Measurements from ENCODE around the gene TTLL8.

Gene TTLL8

GRCh38 chr22:50061141-50061823 is 3.2 kb upstream of the TTLL8 start:
- DNase-seq, result no peak

- DNase-seq, result no peak
Measured at GRCh38 chr22:50060441-50061140, 2.5 kb upstream of the TTLL8 start.

DNA sequence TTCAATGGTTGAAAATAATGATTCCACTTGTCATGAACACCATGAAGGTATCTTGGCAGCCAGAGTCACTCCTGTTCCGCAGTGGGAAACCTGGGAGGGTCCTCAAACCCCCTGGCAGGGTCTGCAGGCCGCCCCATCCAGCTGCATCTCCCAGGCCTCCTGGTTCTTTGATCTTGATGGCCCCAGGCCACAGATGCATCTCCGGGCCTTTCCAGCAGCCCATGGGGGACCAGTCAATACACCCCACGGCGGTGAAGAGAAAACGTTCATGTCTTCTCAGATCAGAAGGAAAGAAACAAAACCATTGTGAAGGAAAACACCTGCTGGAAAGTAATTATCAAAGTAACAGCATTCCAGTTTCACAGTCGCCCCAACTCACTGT is 1.8 kb upstream of the TTLL8 start:
- DNase-seq, result no peak

GRCh38 chr22:50058906-50059880 is 1.1 kb upstream of the TTLL8 start:
- no peak for DNase-seq

DNA sequence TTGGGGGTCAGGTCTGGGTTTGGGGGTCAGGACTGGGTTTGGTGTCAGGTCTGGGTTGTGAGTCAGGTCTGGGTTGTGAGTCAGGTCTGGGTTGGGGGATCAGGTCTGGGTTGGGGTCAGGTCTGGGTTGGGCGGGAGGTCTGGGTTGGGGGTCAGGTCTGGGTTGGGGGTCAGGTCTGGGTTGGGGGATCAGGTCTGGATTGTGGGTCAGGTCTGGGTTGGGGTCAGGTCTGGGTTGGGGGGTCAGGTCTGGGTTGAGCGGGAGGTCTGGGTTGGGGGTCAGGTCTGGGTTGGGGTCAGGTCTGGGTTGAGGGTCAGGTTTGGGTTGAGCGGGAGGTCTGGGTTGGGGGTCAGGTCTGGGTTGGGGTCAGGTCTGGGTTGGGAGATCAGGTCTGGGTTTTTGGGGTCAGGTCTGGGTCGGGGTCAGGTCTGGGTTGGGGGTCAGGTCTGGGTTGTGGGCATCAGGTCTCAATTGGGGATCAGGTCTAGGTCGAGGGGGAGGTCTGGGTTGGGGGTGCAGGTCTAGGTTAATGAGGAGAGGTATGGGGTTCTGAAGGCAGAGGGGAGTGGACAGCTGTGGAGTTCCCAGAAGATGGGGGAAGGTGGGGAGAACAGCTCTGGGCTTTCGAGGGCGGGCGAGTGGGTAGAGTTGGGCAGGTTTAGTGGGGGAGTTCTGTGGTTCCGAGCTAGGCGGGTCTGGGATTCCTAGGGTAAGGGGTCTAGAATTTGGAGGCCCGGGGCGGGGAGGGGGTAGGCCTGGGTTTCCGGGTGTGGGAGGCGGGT is 629 bp downstream of the TTLL8 start:
- no peak for DNase-seq

DNA sequence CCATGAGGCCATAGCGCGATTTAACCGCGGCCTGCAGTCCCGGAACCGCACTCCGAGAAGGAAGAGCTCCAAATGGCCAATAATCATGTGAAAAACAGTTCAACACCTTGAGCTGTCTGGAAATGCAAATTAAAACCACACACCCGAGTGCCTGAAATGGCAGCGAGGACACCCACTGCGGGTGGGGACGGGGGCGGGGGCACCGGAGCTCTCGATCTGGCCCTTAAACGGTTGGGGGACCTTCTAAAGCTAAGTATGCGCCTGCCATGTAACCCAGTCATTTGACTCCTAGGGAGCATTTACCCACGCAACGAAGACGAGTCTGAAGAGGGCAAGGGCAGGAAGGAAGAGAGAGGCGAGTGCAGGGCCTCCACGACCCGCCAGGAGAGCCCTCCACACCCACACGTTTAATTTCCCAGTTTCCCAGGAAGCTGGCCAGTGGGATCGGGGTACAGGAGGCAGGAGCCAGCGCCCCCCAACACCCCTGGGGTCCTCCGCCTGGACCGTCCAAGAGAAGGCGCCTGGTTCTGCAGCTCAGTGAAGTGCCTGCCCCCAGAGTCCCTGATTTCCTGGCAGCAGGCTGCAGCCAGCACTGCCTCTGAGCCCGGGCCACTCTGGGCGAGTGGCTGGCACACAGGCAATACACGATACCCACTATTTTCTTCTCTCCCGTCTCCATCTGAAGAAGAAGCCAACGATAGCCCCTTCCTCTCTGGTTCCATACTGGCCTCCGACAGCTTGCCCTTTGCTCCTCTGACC is 1.7 kb downstream of the TTLL8 start:
- no peak for DNase-seq

GRCh38 chr22:50053861-50054260 is 4.2 kb downstream of the TTLL8 start:
- DNase-seq, result no peak

DNA sequence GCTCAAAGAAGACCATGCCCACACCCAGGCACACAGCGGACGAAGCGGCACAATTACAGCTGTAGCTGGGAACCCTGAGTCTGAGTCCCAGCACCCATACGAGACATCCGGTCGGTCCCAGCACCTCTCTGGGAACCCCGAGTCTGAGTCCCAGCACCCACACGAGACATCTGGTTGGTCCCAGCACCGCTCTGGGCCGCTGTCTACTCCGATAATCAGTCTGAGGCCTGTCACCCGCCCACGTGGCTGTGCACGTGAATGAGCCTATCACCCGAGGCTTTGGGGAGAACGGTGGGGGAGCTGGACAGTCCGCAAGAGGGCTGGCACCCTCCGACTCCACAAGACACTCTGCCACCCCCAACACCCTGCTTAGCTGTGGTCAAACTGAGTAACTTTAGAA is 6.2 kb downstream of the TTLL8 start:
- no peak for DNase-seq

- DNase-seq, result no peak
Measured at GRCh38 chr22:50049299-50050195, 8.6 kb downstream of the TTLL8 start.

- DNase-seq, result no peak
Measured at GRCh38 chr22:50048836-50049235, 9.3 kb downstream of the TTLL8 start.

- no peak for DNase-seq
Measured at GRCh38 chr22:50048061-50048765, 9.9 kb downstream of the TTLL8 start.

GRCh38 chr22:50047346-50047745 is 10.8 kb downstream of the TTLL8 start:
- no peak for DNase-seq

GRCh38 chr22:50046481-50047245 is 11.4 kb downstream of the TTLL8 start:
- no peak for DNase-seq

DNA sequence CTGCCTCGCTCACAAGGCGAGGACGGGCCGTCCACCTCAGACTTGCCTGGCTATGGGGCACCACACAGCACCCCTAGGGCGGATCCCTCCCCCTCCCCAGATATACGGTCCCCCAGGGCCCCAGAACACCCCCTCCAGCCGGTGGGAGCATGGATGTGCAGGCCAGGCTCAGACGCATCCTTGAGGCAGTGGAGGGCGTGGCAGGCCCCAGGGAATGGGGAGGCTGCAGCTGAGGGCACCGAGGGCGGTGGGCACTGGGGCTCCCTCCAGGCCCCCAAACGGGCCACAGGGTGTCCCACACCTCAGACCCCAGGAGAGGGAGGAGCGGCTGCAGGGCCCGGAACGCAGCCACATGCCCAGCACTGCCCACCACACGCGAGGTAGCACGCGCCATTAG is 12.1 kb downstream of the TTLL8 start:
- no peak for DNase-seq

DNA sequence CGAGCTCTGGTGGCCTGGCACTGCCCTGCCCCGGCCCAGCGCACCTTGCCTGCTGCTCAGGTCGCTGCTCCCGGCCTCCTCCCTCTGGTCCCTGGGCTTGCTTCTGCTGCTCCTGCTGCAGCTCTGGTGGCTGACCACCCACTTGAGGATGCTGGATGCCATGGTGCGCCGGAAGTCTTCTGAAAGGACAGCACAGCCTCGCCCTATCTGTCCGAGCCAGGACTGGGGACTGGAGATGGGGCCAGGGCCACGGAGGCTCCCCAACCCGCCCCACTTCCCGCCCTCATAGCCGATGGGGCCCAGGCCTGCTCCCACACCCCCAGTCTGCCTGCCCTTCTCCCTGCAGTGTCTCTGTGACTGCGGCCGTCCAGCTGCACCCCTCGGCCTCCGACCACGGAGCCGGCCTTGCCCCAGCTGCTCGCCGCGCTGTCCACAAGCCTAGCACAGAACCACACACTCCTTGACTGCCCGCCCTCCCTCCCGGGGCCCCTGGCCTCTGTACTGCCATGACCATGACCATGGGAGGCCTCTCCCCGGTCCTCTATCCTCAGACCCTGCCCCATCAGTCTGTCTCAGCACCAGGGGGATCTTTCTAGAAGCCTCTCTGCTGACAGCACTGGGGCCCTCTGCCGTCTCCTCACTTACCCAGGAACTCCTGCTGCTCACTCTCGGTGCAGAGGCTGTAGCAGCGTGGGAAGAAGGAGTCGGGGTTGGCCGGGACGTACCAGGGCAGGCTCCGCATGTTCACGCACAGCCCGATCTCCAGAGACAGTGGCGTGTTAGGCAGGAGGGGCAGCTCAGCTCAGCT is 12.7 kb downstream of the TTLL8 start:
- DNase-seq, result no peak

DNA sequence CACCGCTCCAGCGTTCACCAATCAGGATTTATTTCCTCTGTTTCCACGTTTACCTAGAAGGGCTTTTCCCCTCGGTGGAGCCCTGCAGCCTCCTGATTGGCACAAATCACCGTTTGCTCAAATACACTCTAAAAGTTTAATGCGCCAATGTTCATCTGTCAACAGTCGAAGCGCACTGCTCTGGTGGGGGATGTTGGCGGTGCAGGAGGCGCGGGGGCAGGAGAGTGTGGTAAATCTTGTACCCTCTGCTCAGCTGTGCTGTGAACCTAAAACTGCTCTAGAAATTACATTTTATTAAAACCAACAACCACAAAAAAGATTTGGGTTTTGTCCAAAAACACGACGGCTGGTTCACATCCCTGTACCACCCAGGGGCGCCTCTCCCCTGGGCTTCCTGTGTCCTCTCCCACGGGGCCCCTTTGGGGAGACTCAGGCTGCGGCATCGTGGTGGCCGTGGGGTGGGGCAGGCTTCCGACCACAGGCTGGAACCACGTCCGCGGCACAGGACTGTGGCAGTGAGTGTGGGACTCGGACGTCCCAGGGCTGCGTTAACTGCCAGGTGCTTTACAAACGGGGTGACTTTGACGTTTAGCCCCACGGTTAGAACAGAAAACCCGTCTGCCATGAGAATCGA is 13.5 kb downstream of the TTLL8 start:
- no peak for DNase-seq

DNA sequence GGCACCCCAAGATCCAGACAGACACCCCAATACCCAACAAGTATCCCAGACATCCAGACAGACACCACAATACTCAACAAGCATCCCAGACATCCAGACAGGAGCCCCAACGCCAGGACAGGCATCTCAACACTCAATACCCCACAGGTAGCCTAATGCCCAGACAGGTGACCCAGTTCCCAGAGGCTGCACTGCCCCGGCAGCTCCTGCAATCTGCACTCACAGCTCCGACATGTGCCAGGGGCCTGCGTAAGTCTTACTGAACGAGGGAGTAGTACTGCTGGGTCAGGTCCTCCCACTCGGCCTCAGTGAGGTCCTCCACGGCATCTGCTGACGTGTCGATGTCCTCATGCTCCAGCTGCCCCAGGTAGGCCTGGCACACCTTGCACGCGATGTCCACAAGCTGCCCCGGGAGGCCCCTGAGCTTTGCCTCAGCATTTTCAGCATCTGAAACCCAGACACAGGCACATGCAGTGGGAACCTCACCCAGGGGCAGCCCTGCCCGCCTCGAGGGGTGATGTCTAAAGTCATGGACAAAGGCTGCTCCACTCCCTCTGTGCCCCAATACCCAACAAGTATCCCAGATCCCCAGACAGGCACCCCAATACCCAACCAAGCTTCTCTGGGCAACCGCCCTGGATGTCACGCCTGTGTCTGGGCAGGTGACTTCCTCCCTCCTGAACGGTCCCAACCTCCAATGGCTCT is 16.6 kb downstream of the TTLL8 start:
- no peak for DNase-seq

All from NCI-H187 treated with DMSO at 0.1 percent for 48 hours (cell line).